Aorta (tissue), 5 donors: ENCODE data around the gene CD207. TPM values are rescaled to one million over a fixed set of nuclear protein-coding genes. Genes with fewer than 3 reads are reported as not detected.

Experiments used
- ATAC-seq: fragments of 200-7000 bp; cut with Tn5 transposase; one replicate; pipeline ENCODE4 v1.9.1; 2022; ENCODE audit warnings: moderate library complexity; ENCODE audit not compliant: low FRiP score
- DNase-seq, 2 donors: peaks; one replicate each; pipeline ENCODE4 v3.0.0-alpha.2; 2020
- H3K27ac ChIP-seq, 2 donors: one replicate each; pipeline ENCODE4 v1.5.1; 2013; ENCODE audit warnings: low read length in 2 of 2, mild to moderate bottlenecking in 2 of 2, moderate library complexity in 2 of 2, control low read depth in 1 of 2, inconsistent platforms in 1 of 2, low read depth in 1 of 2
- H3K27me3 ChIP-seq, 2 donors: one replicate each; pipeline ENCODE4 v1.6.1; 2013; ENCODE audit warnings: control low read depth in 1 of 2, low read length in 1 of 2, mild to moderate bottlenecking in 1 of 2, moderate library complexity in 1 of 2; ENCODE audit not compliant: insufficient read depth in 2 of 2, control insufficient read depth in 1 of 2
- H3K36me3 ChIP-seq, 2 donors: one replicate each; pipeline ENCODE4 v1.6.1; 2013; ENCODE audit warnings: control low read depth in 1 of 2, low read length in 1 of 2, mild to moderate bottlenecking in 1 of 2; ENCODE audit not compliant: insufficient read depth in 2 of 2, control insufficient read depth in 1 of 2
- H3K4me1 ChIP-seq, 2 donors: one replicate each; pipeline ENCODE4 v1.6.1; 2013; ENCODE audit warnings: low read length in 2 of 2, control low read depth in 1 of 2, mild to moderate bottlenecking in 1 of 2, moderate library complexity in 1 of 2; ENCODE audit not compliant: insufficient read depth in 2 of 2, control insufficient read depth in 1 of 2
- H3K4me3 ChIP-seq, 2 donors: one replicate each; pipeline ENCODE4 v1.5.1; 2013; ENCODE audit warnings: low read length in 2 of 2, control low read depth in 1 of 2, mild to moderate bottlenecking in 1 of 2
- H3K9me3 ChIP-seq: one replicate; pipeline ENCODE4 v1.6.1; 2013; ENCODE audit warnings: mild to moderate bottlenecking, low read length; ENCODE audit not compliant: control insufficient read depth
- WGBS, 2 donors: extraction: QIAGEN DNeasy Blood & Tissue Kit; methylation state at CpG; one replicate each; pipeline ENCODE4 v1.1.7; 2013; 5-methylcytosine and 5-hydroxymethylcytosine counted together
- intact Hi-C, 2 donors: fragments of 100-400 bp; cut with DNase I; formaldehyde crosslinking; loops; one replicate each; pipeline versions ENCODE4 v1.14.2 to v1.15.0; 2022
- polyA plus RNA-seq, 2 donors: library from polyadenylated mRNA; stranded (reverse); fragments of 200-250 nt; gene quantifications; one replicate each; pipeline ENCODE4 v1.2.3, GENCODE V29; 2013
- total RNA-seq, 2 donors: library from RNA; stranded (reverse); fragmentation: NEBNext Ultra II Directional; extraction: Animal tissue kit (Norgen Biotek cat#: 25700); gene quantifications; one replicate each; pipeline ENCODE4 v1.2.1, GENCODE V29; 2021
- donor health status: healthy with polysubstance abuse.
- donor health status: Bipolar disorder and iron deficiency.
- donor health status: DM: no; HTN: no; CAD: no.
- donor health status: DM: no; HTN: no; CAD: no.
- donor health status: DM: yes; HTN: yes; CAD: no.

Gene CD207
- total and polyA plus RNA-seq, 4 donors: 0.78 TPM; not detected in 3

DNA sequence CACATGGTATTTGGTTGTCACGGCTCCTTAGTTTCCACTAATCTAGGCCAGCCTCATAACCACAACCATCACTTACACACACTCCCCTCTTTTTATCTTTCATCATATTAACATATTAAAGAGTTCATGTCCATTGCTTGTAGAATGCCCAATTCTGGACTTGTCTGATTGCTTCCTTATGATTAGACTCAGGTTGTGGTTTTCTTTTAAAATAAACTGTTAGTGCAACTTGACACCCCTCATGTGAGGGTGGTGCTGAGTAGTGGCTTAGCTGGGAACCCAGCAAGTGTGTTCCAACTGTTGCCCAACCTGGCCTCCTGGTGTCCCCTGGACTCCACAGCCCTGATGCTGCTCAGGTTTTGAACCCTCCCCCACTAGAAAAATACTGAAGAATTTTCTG is 20.1 kb upstream of the CD207 start:
- intact Hi-C loops: no loop called here
- ATAC-seq (no peak), DNase-seq (no peak)
- H3K27me3 ChIP-seq: no peaks in the 10 kb centered on the region
- H3K4me3 ChIP-seq: no peak overlapping the region
- H3K36me3 ChIP-seq: no peaks in the 10 kb centered on the region
- 68 to 85% methylated on average over 1 of the region's 1 CpG for WGBS, 2 donors
- H3K27ac ChIP-seq: no peak overlapping the region
- H3K9me3 ChIP-seq: no peaks in the 10 kb centered on the region
- H3K4me1 ChIP-seq: no peaks in the 10 kb centered on the region

DNA sequence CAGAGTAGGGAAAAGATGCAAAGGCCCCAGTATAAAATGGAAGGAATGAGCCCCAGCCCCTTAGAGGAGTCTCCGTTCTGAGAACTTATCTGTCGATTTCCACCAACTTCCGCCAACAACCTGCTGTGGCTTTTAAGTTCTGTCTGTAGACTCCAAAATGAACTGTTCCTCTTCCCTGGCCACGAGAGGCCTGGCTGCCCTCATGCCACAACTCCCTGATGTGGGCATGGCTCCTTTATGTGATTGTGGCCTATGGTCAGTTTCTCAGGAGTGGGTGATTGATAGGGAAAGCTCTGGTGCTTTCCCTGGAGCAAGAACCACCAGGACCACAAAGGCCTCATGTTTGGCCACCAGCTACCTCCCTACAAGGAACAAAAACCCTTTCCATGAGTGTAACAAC is 18.8 kb upstream of the CD207 start:
- WGBS, 2 donors: 87 to 90% methylated on average over 4 of the region's 4 CpGs

DNA sequence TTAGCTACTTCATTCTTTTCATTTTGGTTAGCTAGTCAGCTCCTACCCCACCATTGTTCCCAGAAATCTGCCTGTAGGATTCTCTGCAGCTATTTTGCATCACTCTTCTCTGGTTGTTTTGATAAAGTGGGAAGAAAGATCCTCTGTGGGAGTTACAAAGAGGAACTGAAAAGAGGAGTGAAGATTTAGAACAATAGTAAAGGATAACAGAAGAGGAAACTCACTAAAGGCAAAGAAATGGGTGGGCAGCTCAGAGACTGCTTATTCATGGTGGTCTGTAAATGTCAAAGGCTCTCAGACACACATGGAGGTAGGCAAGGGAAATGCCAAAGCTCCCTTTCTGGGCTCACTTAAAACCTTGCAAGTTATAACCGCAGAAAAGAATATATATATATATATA is 17.2 kb upstream of the CD207 start:
- intact Hi-C loops: no loop called here
- 78 to 81% methylated on average over 1 of the region's 1 CpG for WGBS, 2 donors

More for the DNA sequence above, 18.8 kb upstream of the CD207 start:
- no peak overlapping the region for H3K4me3 ChIP-seq
- intact Hi-C loops: no loop called here
- no peak overlapping the region for H3K27ac ChIP-seq
- no peaks in the 10 kb centered on the region for H3K36me3 ChIP-seq
- no peaks in the 10 kb centered on the region for H3K4me1 ChIP-seq
- H3K27me3 ChIP-seq: no peaks in the 10 kb centered on the region
- DNase-seq (no peak), ATAC-seq (no peak)
- no peaks in the 10 kb centered on the region for H3K9me3 ChIP-seq

DNA sequence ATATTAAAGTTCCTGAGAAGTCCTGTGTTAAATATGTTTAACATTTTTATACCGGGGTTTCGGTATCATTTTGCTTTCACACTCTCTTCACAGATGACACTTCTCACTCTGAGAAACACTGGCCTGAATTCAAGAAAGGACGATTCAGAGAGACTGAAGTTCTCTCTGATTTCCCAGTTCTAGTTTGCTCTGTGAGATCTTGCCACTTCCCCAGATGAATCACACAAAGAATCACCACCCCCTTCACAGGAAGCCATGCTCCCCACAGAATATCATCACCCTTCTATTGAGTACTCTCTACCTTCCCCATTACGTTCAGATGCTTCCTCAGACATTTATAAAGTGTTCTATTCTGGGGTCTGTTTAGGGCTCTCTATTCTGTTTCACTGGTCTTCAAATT is 16.1 kb upstream of the CD207 start:
- Histone ChIP-seq H3K9me3 (no peaks in the 10 kb centered on the region), H3K27me3 (no peaks in the 10 kb centered on the region), H3K4me3 (no peak overlapping the region), H3K4me1 (no peaks in the 10 kb centered on the region), H3K27ac (no peak overlapping the region), H3K36me3 (no peaks in the 10 kb centered on the region)
- intact Hi-C loops: no loop called here
- WGBS, 2 donors: 66 to 69% methylated on average over 4 of the region's 4 CpGs
- ATAC-seq: no peak
- DNase-seq: no peak

More for the DNA sequence above, 17.2 kb upstream of the CD207 start:
- ATAC-seq: no peak
- Histone ChIP-seq H3K4me1 (no peaks in the 10 kb centered on the region), H3K36me3 (no peaks in the 10 kb centered on the region), H3K27ac (no peak overlapping the region), H3K27me3 (no peaks in the 10 kb centered on the region), H3K4me3 (no peak overlapping the region), H3K9me3 (no peaks in the 10 kb centered on the region)
- DNase-seq: no peak

DNA sequence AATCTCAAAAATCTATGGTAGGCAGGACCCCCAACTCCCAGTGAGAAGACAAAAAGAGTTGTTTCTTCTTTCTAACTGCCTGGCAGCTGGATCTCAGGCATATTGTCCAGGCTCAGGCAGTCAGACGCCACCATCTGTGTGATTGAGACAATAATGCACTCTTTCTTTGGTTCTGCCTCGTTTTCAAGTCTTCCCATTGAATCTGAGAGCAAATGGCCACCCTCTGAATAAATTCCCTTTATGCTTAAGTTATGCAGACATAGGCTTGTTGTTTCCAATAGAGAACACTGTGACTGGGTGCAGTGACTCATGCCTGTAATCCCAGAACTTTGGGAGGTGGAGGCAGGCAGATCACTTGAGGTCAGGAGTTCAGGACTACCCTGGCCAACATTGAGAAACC is 15.3 kb upstream of the CD207 start:
- no peak for DNase-seq
- 38% methylated on average over 2 of the region's 2 CpGs for WGBS, 2 donors
- ATAC-seq: no peak
- Histone ChIP-seq H3K27ac (no peak overlapping the region), H3K27me3 (no peaks in the 10 kb centered on the region), H3K4me3 (no peak overlapping the region), H3K4me1 (no peaks in the 10 kb centered on the region), H3K36me3 (no peaks in the 10 kb centered on the region), H3K9me3 (no peaks in the 10 kb centered on the region)
- intact Hi-C loops: no loop called here

DNA sequence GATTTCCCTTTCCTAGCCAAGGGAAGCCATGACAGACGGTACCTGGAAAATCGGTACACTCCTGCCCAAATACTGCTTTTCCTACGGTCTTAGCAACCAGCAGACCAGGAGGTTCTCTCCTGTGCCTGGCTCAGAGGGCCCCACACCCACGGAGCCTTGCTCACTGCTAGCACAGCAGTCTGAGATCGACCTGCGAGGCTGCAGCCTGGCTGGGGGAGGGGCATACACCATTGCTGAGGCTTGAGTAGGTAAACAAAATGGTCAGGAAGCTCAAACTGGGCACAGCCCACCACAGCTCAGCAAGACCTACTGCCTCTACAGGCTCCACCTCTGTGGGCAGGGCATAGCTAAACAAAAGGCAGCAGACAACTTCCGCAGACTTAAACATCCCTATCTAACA is 6.8 kb upstream of the CD207 start:
- intact Hi-C loops: no loop called here
- Histone ChIP-seq H3K4me3 (no peak overlapping the region), H3K4me1 (no peaks in the 10 kb centered on the region), H3K9me3 (no peaks in the 10 kb centered on the region), H3K27ac (no peak overlapping the region), H3K36me3 (no peaks in the 10 kb centered on the region), H3K27me3 (no peaks in the 10 kb centered on the region)
- WGBS, 2 donors: 81 to 82% methylated on average over 7 of the region's 7 CpGs
- ATAC-seq (no peak), DNase-seq (peak in 1 of 2 donors; percentile 36)

DNA sequence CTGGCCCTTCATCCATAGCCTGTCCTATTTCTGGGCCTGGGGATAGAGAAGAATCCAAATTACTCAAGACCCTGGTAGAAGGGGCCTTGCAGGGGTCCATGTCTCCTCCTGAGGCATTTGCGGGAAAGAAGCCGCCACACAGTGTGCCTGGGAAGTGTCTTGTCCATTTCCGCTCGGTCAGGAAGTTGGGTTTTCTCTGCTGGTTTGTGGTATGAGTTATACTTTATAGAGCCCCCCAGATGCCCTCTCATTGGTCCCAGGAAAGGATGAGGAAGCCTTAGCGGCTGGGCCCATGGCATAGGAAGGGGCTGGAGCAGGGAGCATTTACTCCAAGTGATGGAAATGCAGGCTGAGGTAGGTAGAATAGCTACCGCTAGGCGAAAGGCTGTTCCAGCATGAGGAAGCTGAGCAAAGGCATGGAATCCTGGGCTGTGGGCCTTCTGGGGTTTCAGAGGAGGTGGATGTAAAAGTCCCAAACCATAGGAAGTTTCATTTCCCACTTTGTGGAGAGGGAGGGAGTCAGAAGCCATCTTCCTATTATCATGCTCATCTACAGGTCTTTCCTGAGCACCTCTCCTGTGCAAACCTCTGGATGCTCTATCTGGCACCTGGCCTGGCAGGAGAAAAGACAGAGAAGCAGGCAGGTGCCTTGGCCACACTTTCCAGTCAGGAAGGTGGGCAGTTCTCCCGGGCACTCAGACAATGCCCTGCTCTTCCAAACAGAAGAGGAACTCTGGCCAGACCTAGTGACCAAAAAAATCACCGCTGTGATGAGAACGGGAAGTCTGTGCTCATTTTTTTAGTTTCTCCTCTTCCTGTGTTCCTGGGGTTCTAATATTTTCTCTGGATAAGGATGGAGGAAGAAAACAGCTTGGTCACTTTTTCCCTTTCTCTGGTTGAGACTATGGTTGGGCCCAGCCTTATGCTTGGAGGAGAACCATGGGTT is 2.6 kb upstream of the CD207 start:
- Histone ChIP-seq H3K27ac (no peak overlapping the region), H3K4me1 (no peaks in the 10 kb centered on the region), H3K36me3 (no peaks in the 10 kb centered on the region), H3K27me3 (no peaks in the 10 kb centered on the region), H3K4me3 (no peak overlapping the region), H3K9me3 (no peaks in the 10 kb centered on the region)
- WGBS, 2 donors: 86 to 88% methylated on average over 10 of the region's 10 CpGs
- no peak for DNase-seq
- intact Hi-C loops: loop anchor here in 1 of 2 donors (2.0 kb wide), 1 partner anchor 27 kb away; no protein-coding TSS in a partner anchor
- ATAC-seq: no peak

DNA sequence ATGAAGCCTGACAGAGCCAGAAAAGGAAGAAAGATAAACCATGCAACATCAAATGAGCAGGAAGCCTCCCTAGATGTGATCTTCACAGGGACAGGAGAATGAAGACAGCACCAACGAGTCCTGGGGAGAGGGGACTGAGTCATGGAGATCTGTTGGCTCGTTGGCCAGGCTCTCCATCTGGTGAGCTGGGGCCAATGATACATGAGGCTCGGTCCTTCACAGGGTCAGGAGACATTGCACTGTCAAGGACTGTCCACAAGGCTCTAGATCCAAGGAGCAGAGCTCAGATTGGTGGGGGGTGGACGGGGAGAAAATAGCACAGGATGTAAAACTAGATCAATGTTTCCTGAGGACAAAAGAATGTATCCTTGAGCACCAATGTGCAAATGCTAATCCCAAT is 735 bp downstream of the CD207 start:
- no peaks in the 10 kb centered on the region for H3K4me1 ChIP-seq
- ATAC-seq (no peak), DNase-seq (no peak)
- WGBS, 2 donors: 72 to 73% methylated on average over 4 of the region's 4 CpGs
- H3K27ac ChIP-seq: no peak overlapping the region
- H3K27me3 ChIP-seq: no peaks in the 10 kb centered on the region
- intact Hi-C loops: no loop called here
- no peak overlapping the region for H3K4me3 ChIP-seq
- no peaks in the 10 kb centered on the region for H3K36me3 ChIP-seq
- no peaks in the 10 kb centered on the region for H3K9me3 ChIP-seq

DNA sequence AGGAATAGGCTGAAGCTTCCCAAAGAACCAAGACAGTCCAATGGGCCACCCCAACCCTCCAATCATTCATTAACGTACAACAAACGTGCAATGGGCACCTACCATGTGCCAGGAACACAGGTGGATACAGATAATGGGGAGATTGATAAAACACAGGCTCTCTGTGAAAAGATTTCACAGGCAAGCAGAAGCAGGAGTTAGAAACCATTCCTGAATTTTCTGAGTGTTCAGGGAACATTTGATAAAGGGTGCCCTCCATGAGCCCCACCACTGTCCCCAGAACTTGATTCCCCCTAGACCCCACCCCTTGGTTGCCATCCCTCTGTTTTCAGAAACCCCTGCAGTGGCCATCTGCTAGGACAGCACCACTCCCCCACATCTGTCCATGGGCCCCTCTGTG is 1.5 kb downstream of the CD207 start:
- DNase-seq: no peak
- no peak overlapping the region for H3K4me3 ChIP-seq
- WGBS, 2 donors: 78 to 82% methylated on average over 2 of the region's 2 CpGs
- no peaks in the 10 kb centered on the region for H3K36me3 ChIP-seq
- H3K27me3 ChIP-seq: no peaks in the 10 kb centered on the region
- no peaks in the 10 kb centered on the region for H3K9me3 ChIP-seq
- no peak for ATAC-seq
- intact Hi-C loops: no loop called here
- no peaks in the 10 kb centered on the region for H3K4me1 ChIP-seq
- no peak overlapping the region for H3K27ac ChIP-seq
